Trophoblast cell (in vitro differentiated cells and primary cell): Measurements from ENCODE around the gene SMARCA5.

Source experiments
- DNase-seq, 2 donors: peaks; one replicate each; pipeline ENCODE4 v3.0.0-alpha.2; 2016
- H2AFZ ChIP-seq: 2 replicates; pipeline ENCODE4 v1.6.1; 2013; ENCODE audit warnings: low read length, moderate library complexity, mild to moderate bottlenecking; ENCODE audit not compliant: insufficient read depth, poor library complexity
- H2AK5ac ChIP-seq: 2 replicates; pipeline ENCODE4 v1.6.1; 2013; ENCODE audit warnings: mild to moderate bottlenecking, low read length
- H2BK120ac ChIP-seq: 2 replicates; pipeline ENCODE4 v1.6.1; 2013; ENCODE audit warnings: low read length, mild to moderate bottlenecking, moderate library complexity; ENCODE audit not compliant: insufficient read depth, poor library complexity
- H2BK12ac ChIP-seq: 2 replicates; pipeline ENCODE4 v1.6.1; 2013; ENCODE audit warnings: mild to moderate bottlenecking, low read length, moderate library complexity
- H2BK5ac ChIP-seq: 2 replicates; pipeline ENCODE4 v1.6.1; 2013; ENCODE audit warnings: low read length, low read depth, moderate library complexity, mild to moderate bottlenecking; ENCODE audit not compliant: poor library complexity
- H3K14ac ChIP-seq: 2 replicates; pipeline ENCODE4 v1.6.1; 2013; ENCODE audit warnings: mild to moderate bottlenecking, low read length
- H3K18ac ChIP-seq: 2 replicates; pipeline ENCODE4 v1.6.1; 2013; ENCODE audit warnings: mild to moderate bottlenecking, low read length
- H3K23ac ChIP-seq: 2 replicates; pipeline ENCODE4 v1.6.1; 2013; ENCODE audit warnings: low read length
- H3K27ac ChIP-seq: 2 replicates; pipeline ENCODE4 v1.5.1; 2013; ENCODE audit warnings: low read depth, mild to moderate bottlenecking, inconsistent platforms, low read length, moderate library complexity
- H3K27me3 ChIP-seq: 2 replicates; pipeline ENCODE4 v1.6.1; 2013; ENCODE audit warnings: inconsistent platforms, mild to moderate bottlenecking, low read length, moderate library complexity; ENCODE audit not compliant: insufficient read depth
- H3K36me3 ChIP-seq, 2 experiments: 1 replicate in 1 of 2; 2 replicates in 1 of 2; pipeline ENCODE4 v1.6.1; 2013; ENCODE audit warnings: low read length in 2 of 2, mild to moderate bottlenecking in 2 of 2, moderate library complexity in 1 of 2; ENCODE audit not compliant: insufficient read depth in 2 of 2, control insufficient read depth in 1 of 2
- H3K4ac ChIP-seq: 2 replicates; pipeline ENCODE4 v1.6.1; 2013; ENCODE audit warnings: low read depth, mild to moderate bottlenecking, low read length, moderate library complexity
- H3K4me1 ChIP-seq, 2 experiments: 1 replicate in 1 of 2; 2 replicates in 1 of 2; pipeline ENCODE4 v1.6.1; 2013; ENCODE audit warnings: low read length in 2 of 2, mild to moderate bottlenecking in 2 of 2, moderate library complexity in 1 of 2; ENCODE audit not compliant: insufficient read depth in 2 of 2, control insufficient read depth in 1 of 2
- H3K4me2 ChIP-seq: 2 replicates; pipeline ENCODE4 v1.6.1; 2013; ENCODE audit warnings: inconsistent platforms, mild to moderate bottlenecking, low read length, moderate library complexity
- H3K4me3 ChIP-seq: 2 replicates; pipeline ENCODE4 v1.5.1; 2013; ENCODE audit warnings: mild to moderate bottlenecking, low read depth, low read length, inconsistent platforms
- H3K79me1 ChIP-seq: one replicate; pipeline ENCODE4 v1.6.1; 2013; ENCODE audit warnings: low read length
- H3K79me2 ChIP-seq: 2 replicates; pipeline ENCODE4 v1.6.1; 2013; ENCODE audit warnings: low read length, mild to moderate bottlenecking; ENCODE audit not compliant: control insufficient read depth, insufficient read depth, poor library complexity
- H3K9ac ChIP-seq: 2 replicates; pipeline ENCODE4 v1.6.1; 2013; ENCODE audit warnings: mild to moderate bottlenecking, low read length
- H3K9me3 ChIP-seq: 2 replicates; pipeline ENCODE4 v1.6.1; 2013; ENCODE audit warnings: low read depth, mild to moderate bottlenecking, control low read depth, inconsistent platforms, low read length; ENCODE audit not compliant: insufficient read depth
- H4K12ac ChIP-seq: 2 replicates; pipeline ENCODE4 v1.6.1; 2013; ENCODE audit warnings: low read depth, mild to moderate bottlenecking, low read length, moderate library complexity
- H4K8ac ChIP-seq: 2 replicates; pipeline ENCODE4 v1.6.1; 2013; ENCODE audit warnings: low read depth, mild to moderate bottlenecking, low read length, moderate library complexity
- H4K91ac ChIP-seq: one replicate; pipeline ENCODE4 v1.6.1; 2013; ENCODE audit warnings: low read depth, mild to moderate bottlenecking, low read length, moderate library complexity
- WGBS: extraction: QIAGEN DNeasy Blood & Tissue Kit; methylation state at CpG from one replicate; pipeline ENCODE4 v1.1.7; 2013; ENCODE audit warnings: missing lambda C conversion rate; ENCODE audit not compliant: insufficient read length, insufficient coverage; ENCODE audit errors: extremely low coverage; 5-methylcytosine and 5-hydroxymethylcytosine counted together

SMARCA5 gene

GRCh38 chr4:143558286-143558685 lies 44.8 kb downstream of the SMARCA5 start:
- H2BK5ac ChIP-seq = no peak overlapping the region
- H3K79me1 ChIP-seq = no peaks in the 10 kb centered on the region

GRCh38 chr4:143558823-143559756 lies 45.6 kb downstream of the SMARCA5 start:
- peak; percentile 79 to 82 for DNase-seq
- Histone ChIP-seq H3K9me3 (no peaks in the 10 kb centered on the region), H3K4me1 (no peaks in the 10 kb centered on the region), H4K8ac (no peak overlapping the region), H2AFZ (no peak overlapping the region), H3K4me2 (no peak overlapping the region), H4K12ac (no peak overlapping the region), H3K36me3 (no peaks in the 10 kb centered on the region), H4K91ac (no peak overlapping the region), H2BK12ac (no peak overlapping the region), H3K4me3 (no peak overlapping the region), H2BK120ac (no peak overlapping the region), H3K18ac (no peak overlapping the region), H3K4ac (no peak overlapping the region), H3K79me2 (no peaks in the 10 kb centered on the region), H3K14ac (no peak overlapping the region), H2BK5ac (no peak overlapping the region), H3K23ac (no peak overlapping the region), H3K9ac (no peak overlapping the region), H3K27ac (no peak overlapping the region), H2AK5ac (no peak overlapping the region), H3K79me1 (no peaks in the 10 kb centered on the region), H3K27me3 (no peaks in the 10 kb centered on the region)
- no CpG with 5 or more reads among the region's 57 CpGs for WGBS

More at GRCh38 chr4:143558286-143558685, 44.8 kb downstream of the SMARCA5 start:
- Histone ChIP-seq H3K79me2 (no peaks in the 10 kb centered on the region), H3K4me1 (no peaks in the 10 kb centered on the region), H3K4me2 (no peak overlapping the region), H3K18ac (no peak overlapping the region), H3K4ac (no peak overlapping the region), H3K27me3 (no peaks in the 10 kb centered on the region), H4K12ac (no peak overlapping the region), H2BK12ac (no peak overlapping the region), H2BK120ac (no peak overlapping the region), H2AK5ac (no peak overlapping the region), H4K8ac (no peak overlapping the region), H2AFZ (no peak overlapping the region), H4K91ac (no peak overlapping the region), H3K4me3 (no peak overlapping the region), H3K14ac (no peak overlapping the region), H3K9me3 (no peaks in the 10 kb centered on the region), H3K23ac (no peak overlapping the region), H3K27ac (no peak overlapping the region), H3K9ac (no peak overlapping the region), H3K36me3 (no peaks in the 10 kb centered on the region)
- DNase-seq = no peak
- WGBS = no CpG with 5 or more reads among the region's 2 CpGs

- no peaks in the 10 kb centered on the region for H3K9me3 ChIP-seq
These were observed 46.2 kb downstream of the SMARCA5 start for GRCh38 chr4:143559757-143560147.

GRCh38 chr4:143564472-143564871 lies 51.0 kb downstream of the SMARCA5 start:
- H4K91ac ChIP-seq = no peak overlapping the region
- no peaks in the 10 kb centered on the region for H3K27me3 ChIP-seq
- H3K36me3 ChIP-seq = no peaks in the 10 kb centered on the region
- H2AK5ac ChIP-seq = no peak overlapping the region
- no peak overlapping the region for H3K27ac ChIP-seq
- no peak overlapping the region for H3K4me3 ChIP-seq
- no peak overlapping the region for H4K8ac ChIP-seq
- no peak overlapping the region for H3K4ac ChIP-seq
- H3K9ac ChIP-seq = no peak overlapping the region
- H4K12ac ChIP-seq = no peak overlapping the region
- WGBS = no CpG with 5 or more reads among the region's 2 CpGs
- H2BK120ac ChIP-seq = no peak overlapping the region
- no peak overlapping the region for H2AFZ ChIP-seq
- H3K23ac ChIP-seq = no peak overlapping the region
- H3K14ac ChIP-seq = no peak overlapping the region
- no peaks in the 10 kb centered on the region for H3K79me1 ChIP-seq
- no peak overlapping the region for H3K18ac ChIP-seq
- H3K4me2 ChIP-seq = no peak overlapping the region
- no peak overlapping the region for H2BK12ac ChIP-seq
- no peaks in the 10 kb centered on the region for H3K9me3 ChIP-seq
- H2BK5ac ChIP-seq = no peak overlapping the region
- no peak for DNase-seq
- no peaks in the 10 kb centered on the region for H3K79me2 ChIP-seq
- H3K4me1 ChIP-seq = no peaks in the 10 kb centered on the region

More at GRCh38 chr4:143559757-143560147, 46.2 kb downstream of the SMARCA5 start:
- Histone ChIP-seq H2AFZ (no peak overlapping the region), H4K8ac (no peak overlapping the region), H3K4me2 (no peak overlapping the region), H3K79me2 (no peaks in the 10 kb centered on the region), H2BK12ac (no peak overlapping the region), H3K4ac (no peak overlapping the region), H3K4me1 (no peaks in the 10 kb centered on the region), H2AK5ac (no peak overlapping the region), H3K27me3 (no peaks in the 10 kb centered on the region), H3K79me1 (no peaks in the 10 kb centered on the region), H3K27ac (no peak overlapping the region), H3K23ac (no peak overlapping the region), H3K36me3 (no peaks in the 10 kb centered on the region), H3K4me3 (no peak overlapping the region), H3K14ac (no peak overlapping the region), H2BK120ac (no peak overlapping the region), H3K9ac (no peak overlapping the region), H2BK5ac (no peak overlapping the region), H4K12ac (no peak overlapping the region), H3K18ac (no peak overlapping the region), H4K91ac (no peak overlapping the region)
- no peak for DNase-seq
- WGBS = no CpG with 5 or more reads among the region's 17 CpGs
